H1 (cell line): Measurements from ENCODE around the gene RCAN2.

Experiments
- CBX5 ChIP-seq: fragments of 300-800, 300-1000 bp; sonication (generic); IDR thresholded peaks from 2 replicates; pipeline ENCODE4 v1.7.1; 2016; ENCODE audit warnings: antibody characterized with exemption, low read length, low read depth
- CBX8 ChIP-seq: fragments of 300-800, 300-1000 bp; sonication (generic); IDR thresholded peaks from 2 replicates; pipeline ENCODE4 v1.7.1; 2016; ENCODE audit warnings: low read depth, low read length, borderline replicate concordance
- CTCF ChIP-seq, 3 experiments: IDR thresholded peaks; 1 replicate in 2 of 3; 2 replicates in 1 of 3; pipeline versions ENCODE4 v1.5.1 to v1.6.1; 2011; ENCODE audit warnings: low read length in 3 of 3, mild to moderate bottlenecking in 3 of 3, inconsistent platforms in 2 of 3, low read depth in 1 of 3, moderate library complexity in 1 of 3; ENCODE audit not compliant: insufficient read depth in 1 of 3; ENCODE audit errors: control extremely low read depth in 1 of 3
- EP300 ChIP-seq, 2 experiments: IDR thresholded peaks; 1 replicate in 1 of 2; 2 replicates in 1 of 2; pipeline ENCODE4 v1.6.1; 2011 to 2012; ENCODE audit warnings: low read depth in 2 of 2, low read length in 2 of 2, mild to moderate bottlenecking in 2 of 2, borderline replicate concordance in 1 of 2, inconsistent platforms in 1 of 2, moderate library complexity in 1 of 2
- EZH2 ChIP-seq: fragments of 200-600 bp; sonication (generic); IDR thresholded peaks from 2 replicates; pipeline ENCODE4 v1.7.1; 2012; ENCODE audit warnings: low read depth, mild to moderate bottlenecking, moderate library complexity, low read length, inconsistent platforms; ENCODE audit not compliant: severe bottlenecking
- KDM1A ChIP-seq: fragments of 200-600, 300-600 bp; sonication (generic); IDR thresholded peaks from 2 replicates; pipeline ENCODE4 v1.7.1; 2016; ENCODE audit warnings: mild to moderate bottlenecking, low read length, borderline replicate concordance
- NRF1 ChIP-seq: IDR thresholded peaks from 2 replicates; pipeline ENCODE4 v1.6.1; 2011; ENCODE audit warnings: mild to moderate bottlenecking, low read depth, low read length, improper control_type of control experiment
- POLR2AphosphoS5 ChIP-seq: IDR thresholded peaks from 2 replicates; pipeline ENCODE4 v1.6.1; 2011; ENCODE audit warnings: low read depth, low read length
- SIN3A ChIP-seq, 2 experiments: IDR thresholded peaks in 1 of 2; conservative IDR thresholded peaks in 1 of 2; 2 replicates each; pipeline ENCODE4 v1.6.1; 2011 to 2012; ENCODE audit warnings: low read length in 2 of 2, improper control_type of control experiment in 1 of 2, low read depth in 1 of 2, mild to moderate bottlenecking in 1 of 2
- SRF ChIP-seq: IDR thresholded peaks from 2 replicates; pipeline ENCODE4 v1.6.1; 2011; ENCODE audit warnings: mild to moderate bottlenecking, low read depth, low read length, moderate library complexity
- SUZ12 ChIP-seq: fragments of 200-600 bp; sonication (generic); IDR thresholded peaks from 2 replicates; pipeline ENCODE4 v1.6.1; 2012; ENCODE audit warnings: mild to moderate bottlenecking, inconsistent platforms, low read length, moderate library complexity, mixed read lengths

GRCh38 chr6:46233129-46233528 is 258.1 kb downstream of the RCAN2 start:
- TF ChIP-seq CTCF (IDR thresholded peaks at IDR 0.05; ENCODE audit: control extremely low read depth in 1 of 3, insufficient read depth in 1 of 3, low read depth in 1 of 3, low read length in 3 of 3) (no peak), SIN3A (conservative IDR thresholded peaks at IDR 0.05 in 1 of 2, IDR thresholded peaks at IDR 0.05 in 1 of 2; ENCODE audit: low read depth in 1 of 2, low read length in 2 of 2) (no peak), CBX5 (no peak), NRF1 (no peak), SRF (no peak), EZH2 (no peak), KDM1A (no peak), CBX8 (no peak), EP300 (IDR thresholded peaks at IDR 0.05; ENCODE audit: borderline replicate concordance in 1 of 2, low read depth in 2 of 2, low read length in 2 of 2) (no peak), POLR2AphosphoS5 (no peak), SUZ12 (no peak)
